Measurements from ENCODE around the gene SPAG16. TPM values are rescaled to one million over a fixed set of nuclear protein-coding genes. Genes with fewer than 3 reads are reported as not detected.

The SPAG16 gene
- total RNA-seq, 1 experiment from 2014 or later, result 17.3 TPM

DNA sequence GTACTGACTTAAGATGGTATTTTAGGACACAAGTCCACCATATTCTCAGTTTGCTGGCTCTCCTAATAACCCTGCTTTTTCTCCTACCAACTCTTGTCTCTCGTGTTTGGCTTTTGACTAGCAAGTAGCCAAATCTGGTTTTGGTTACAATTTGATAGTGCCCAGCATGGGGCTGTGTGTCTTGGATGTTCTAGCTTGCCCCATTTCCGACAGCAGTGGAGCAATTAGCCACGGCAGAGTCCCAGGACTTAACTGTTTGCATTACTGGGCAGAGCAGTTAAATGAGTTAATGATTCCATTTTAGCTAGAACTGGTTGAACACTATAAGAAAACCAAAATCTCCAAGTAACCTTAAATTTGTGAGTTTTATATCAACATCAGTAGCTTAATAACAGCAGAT, 18.6 kb upstream of the SPAG16 start:
- H4K8ac ChIP-seq (replicated peaks; ENCODE audit: insufficient read length, low read depth, low read length), result no peak overlapping the region
- no peak overlapping the region for H3T11ph ChIP-seq (ENCODE audit: low read length)
- H3K4ac ChIP-seq (ENCODE audit: low read depth, low read length), result no peak overlapping the region
- Mint-ChIP-seq H3K4me1 (no peaks in the 10 kb centered on the region), H3K36me3 (ENCODE audit: insufficient read depth in 1 of 3, low read depth in 3 of 3) (no peaks in the 10 kb centered on the region), H3K4me3 (no peak overlapping the region), H3K27me3 (ENCODE audit: low read depth) (no peaks in the 10 kb centered on the region), H3K27ac (no peak overlapping the region), H3K9me3 (no peaks in the 10 kb centered on the region)
- no peak overlapping the region for H3K14ac ChIP-seq (ENCODE audit: insufficient read depth, low read length)
- H2AFZ ChIP-seq (ENCODE audit: low read length), result no peak overlapping the region
- H3K9me3 ChIP-seq (ENCODE audit: control insufficient read depth, low read depth, low read length), result no peaks in the 10 kb centered on the region
- no peak overlapping the region for H2BK120ac ChIP-seq (ENCODE audit: low read depth, low read length, poor library complexity, severe bottlenecking)
- no peak overlapping the region for H3K27ac ChIP-seq (ENCODE audit: insufficient read length, low read depth, low read length)
- H3K79me1 ChIP-seq (ENCODE audit: insufficient read depth, low read depth, low read length, poor library complexity, severe bottlenecking), result no peaks in the 10 kb centered on the region
- no peak overlapping the region for H3K23ac ChIP-seq (ENCODE audit: insufficient read length, low read depth, low read length)
- no peak overlapping the region for H3K18ac ChIP-seq (ENCODE audit: insufficient read length, low read depth, low read length)
- no peak overlapping the region for H3K4me2 ChIP-seq (ENCODE audit: insufficient read depth, insufficient read length, low read length)
- no CpG with 5 or more reads among the region's 3 CpGs for WGBS (ENCODE audit: extremely low coverage, insufficient read length, low lambda C conversion rate)
- H3K23me2 ChIP-seq (ENCODE audit: insufficient read length, low read depth, low read length, poor library complexity, severe bottlenecking), result no peaks in the 10 kb centered on the region
- no peak overlapping the region for H3K56ac ChIP-seq (ENCODE audit: insufficient read length, low read depth, low read length)
- H2BK20ac ChIP-seq (ENCODE audit: low read depth, low read length, poor library complexity, severe bottlenecking), result no peak overlapping the region
- no peak overlapping the region for H4K91ac ChIP-seq (ENCODE audit: insufficient read length, low read depth, low read length)
- TF ChIP-seq, protein P1, sequence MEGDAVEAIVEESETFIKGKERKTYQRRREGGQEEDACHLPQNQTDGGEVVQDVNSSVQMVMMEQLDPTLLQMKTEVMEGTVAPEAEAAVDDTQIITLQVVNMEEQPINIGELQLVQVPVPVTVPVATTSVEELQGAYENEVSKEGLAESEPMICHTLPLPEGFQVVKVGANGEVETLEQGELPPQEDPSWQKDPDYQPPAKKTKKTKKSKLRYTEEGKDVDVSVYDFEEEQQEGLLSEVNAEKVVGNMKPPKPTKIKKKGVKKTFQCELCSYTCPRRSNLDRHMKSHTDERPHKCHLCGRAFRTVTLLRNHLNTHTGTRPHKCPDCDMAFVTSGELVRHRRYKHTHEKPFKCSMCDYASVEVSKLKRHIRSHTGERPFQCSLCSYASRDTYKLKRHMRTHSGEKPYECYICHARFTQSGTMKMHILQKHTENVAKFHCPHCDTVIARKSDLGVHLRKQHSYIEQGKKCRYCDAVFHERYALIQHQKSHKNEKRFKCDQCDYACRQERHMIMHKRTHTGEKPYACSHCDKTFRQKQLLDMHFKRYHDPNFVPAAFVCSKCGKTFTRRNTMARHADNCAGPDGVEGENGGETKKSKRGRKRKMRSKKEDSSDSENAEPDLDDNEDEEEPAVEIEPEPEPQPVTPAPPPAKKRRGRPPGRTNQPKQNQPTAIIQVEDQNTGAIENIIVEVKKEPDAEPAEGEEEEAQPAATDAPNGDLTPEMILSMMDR (conservative IDR thresholded peaks at IDR 0.05), result no peak
- no peaks in the 10 kb centered on the region for H4K20me1 ChIP-seq (ENCODE audit: control insufficient read depth, insufficient read depth, insufficient read length)
- H2BK5ac ChIP-seq (ENCODE audit: insufficient read length, low read length), result no peak overlapping the region
- no peaks in the 10 kb centered on the region for H3K79me2 ChIP-seq (ENCODE audit: insufficient read depth, low read length)
- no peak overlapping the region for H2BK15ac ChIP-seq (ENCODE audit: low read depth, low read length)
- no peak overlapping the region for H4K5ac ChIP-seq (ENCODE audit: insufficient read length, low read depth, low read length)
- no peaks in the 10 kb centered on the region for H3K4me1 ChIP-seq (ENCODE audit: insufficient read depth, low read length)
- H3K9ac ChIP-seq (ENCODE audit: extremely low read depth, insufficient read length, low read length), result no peak overlapping the region
- DNase-seq, result no peak
- H3K27me3 ChIP-seq (ENCODE audit: insufficient read depth, low read length), result no peaks in the 10 kb centered on the region
- no peak overlapping the region for H2AK5ac ChIP-seq (ENCODE audit: insufficient read length, low read length)
- no peak overlapping the region for H2BK12ac ChIP-seq (ENCODE audit: insufficient read length, low read depth, low read length)

Measured in H9 (cell line).